Adrenal gland (tissue), 12 donors: Measurements from ENCODE around the gene KCNG3. TPM values are rescaled to one million over a fixed set of nuclear protein-coding genes. Genes with fewer than 3 reads are reported as not detected.
"Not testable (repeated sequence)": the region's sequence is repeated elsewhere in the genome, so short reads cannot be mapped to it uniquely, and the experiment has no call there.

Experiments
- DNase-seq, 7 donors: peaks; one replicate each; pipeline ENCODE4 v3.0.0-alpha.2; 2019 to 2020
- H3K27ac ChIP-seq, 5 donors: fragments of 200-600 bp; sonication (generic) in 4 of 5; 1 replicate in 3 of 5; 2 replicates in 2 of 5; pipeline versions ENCODE4 v1.5.1 to v1.8.0; 2016 to 2020; ENCODE audit warnings: mild to moderate bottlenecking in 1 of 5
- H3K27me3 ChIP-seq: fragments of 200-600 bp; 2 replicates; pipeline ENCODE4 v1.8.0; 2021
- H3K36me3 ChIP-seq, 2 donors: fragments of 200-600 bp; replicated peaks in 1 of 2; 1 replicate in 1 of 2; 2 replicates in 1 of 2; pipeline versions ENCODE4 v1.5.1 to v1.8.0; 2018 to 2022
- H3K4me1 ChIP-seq, 2 donors: fragments of 200-600 bp; replicated peaks in 1 of 2; 1 replicate in 1 of 2; 2 replicates in 1 of 2; pipeline versions ENCODE4 v1.5.1 to v1.8.0; 2018 to 2021
- H3K4me3 ChIP-seq, 4 donors: fragments of 200-600 bp; sonication (generic) in 3 of 4; one replicate each; pipeline ENCODE4 v1.5.1; 2016 to 2018
- H3K9me3 ChIP-seq, 3 donors: fragments of 200-600 bp; sonication (generic) in 1 of 3; replicated peaks in 1 of 3; 1 replicate in 2 of 3; 2 replicates in 1 of 3; pipeline versions ENCODE4 v1.5.1 to v1.8.0; 2016 to 2021
- POLR2A ChIP-seq, 2 donors: fragments of 450-650 bp; IDR thresholded peaks; one replicate each; pipeline ENCODE4 v1.6.1; 2017; ENCODE audit warnings: antibody characterized with exemption in 2 of 2, mild to moderate bottlenecking in 2 of 2, moderate library complexity in 1 of 2
- WGBS, 4 donors: extraction: QIAGEN DNeasy Blood & Tissue Kit in 2 of 4; methylation state at CpG; one replicate each; pipeline versions ENCODE4 v1.1.5 to v1.1.7; 2013 to 2017; 5-methylcytosine and 5-hydroxymethylcytosine counted together
- intact Hi-C, 2 donors: fragments of 100-400 bp; cut with DNase I; formaldehyde crosslinking; loops; one replicate each; pipeline versions ENCODE4 v1.14.1 to v1.15.0; 2022 to 2023
- polyA plus RNA-seq, 3 donors: library from polyadenylated mRNA; stranded (reverse); fragments of 200-250 nt in 2 of 3; fragments of 350-450 nt in 1 of 3; fragmentation: Illumina TruSeq in 1 of 3; extraction: RNeasy Lipid Tissue Mini Kit (QIAGEN cat#74804) in 1 of 3; gene quantifications; one replicate each; pipeline ENCODE4 v1.2.3, GENCODE V29; 2013 to 2014
- small RNA-seq, 2 donors: library from RNA; depleted of rRNA; stranded (forward); fragments of <200 nt; gene quantifications; one replicate each; pipeline ENCODE3, GENCODE V24; 2016
- total RNA-seq, 9 donors: library from RNA; depleted of rRNA in 4 of 9; stranded (reverse); fragments of >200 nt in 4 of 9; fragments of 120-200 nt in 1 of 9; fragmentation: NEBNext Ultra II Directional in 1 of 9; extraction: Animal tissue kit (Norgen Biotek cat#: 25700) in 1 of 9; gene quantifications; one replicate each; pipeline versions ENCODE4 v1.1.0 to v1.2.4, GENCODE V29; 2013 to 2023
- TF ChIP-seq, protein P1 (sequence below), 6 experiments: fragments of 450-650 bp in 4 of 6; fragments of 200-600 bp in 2 of 6; sonication (generic) in 1 of 6; IDR thresholded peaks; 1 replicate in 5 of 6; 2 replicates in 1 of 6; pipeline versions ENCODE4 v1.5.1 to v1.8.0; 2016 to 2021; ENCODE audit warnings: antibody characterized with exemption in 6 of 6, mild to moderate bottlenecking in 2 of 6, moderate library complexity in 1 of 6
- donor health status: healthy with polysubstance abuse.
- donor health status: Bipolar disorder and iron deficiency.
- donor health status: DM: yes; HTN: yes; CAD: no.
- donor health status: DM: no; HTN: no; CAD: no.
- donor health status: DM: no; HTN: no; CAD: no.
- donor health status: DM: yes; HTN: yes; CAD: no.

The KCNG3 gene
- total and polyA plus RNA-seq, 12 donors: 0.24 to 16.0 (median 2.8) TPM

DNA sequence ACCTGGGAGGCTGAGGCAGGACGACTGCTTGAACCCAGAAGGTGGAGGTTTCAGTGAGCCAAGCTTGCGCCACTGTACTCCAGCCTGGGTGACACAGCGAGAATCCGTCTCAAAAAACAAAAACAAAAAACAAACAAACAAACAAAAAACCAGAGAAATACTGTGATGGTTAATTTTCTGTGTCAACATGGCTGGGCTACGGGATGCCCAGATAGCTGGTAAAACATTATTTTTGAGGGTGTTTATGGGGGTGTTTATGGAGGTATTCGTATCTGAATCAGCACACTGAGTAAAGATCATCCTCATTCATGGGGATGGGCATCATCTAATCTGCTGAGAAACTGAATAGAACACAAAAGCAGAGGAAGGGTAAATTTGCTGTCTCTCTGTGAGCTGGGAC, 92.0 kb downstream of the KCNG3 start:
- TF ChIP-seq POLR2A (IDR thresholded peaks at IDR 0.05): no peak
- TF ChIP-seq, protein P1, sequence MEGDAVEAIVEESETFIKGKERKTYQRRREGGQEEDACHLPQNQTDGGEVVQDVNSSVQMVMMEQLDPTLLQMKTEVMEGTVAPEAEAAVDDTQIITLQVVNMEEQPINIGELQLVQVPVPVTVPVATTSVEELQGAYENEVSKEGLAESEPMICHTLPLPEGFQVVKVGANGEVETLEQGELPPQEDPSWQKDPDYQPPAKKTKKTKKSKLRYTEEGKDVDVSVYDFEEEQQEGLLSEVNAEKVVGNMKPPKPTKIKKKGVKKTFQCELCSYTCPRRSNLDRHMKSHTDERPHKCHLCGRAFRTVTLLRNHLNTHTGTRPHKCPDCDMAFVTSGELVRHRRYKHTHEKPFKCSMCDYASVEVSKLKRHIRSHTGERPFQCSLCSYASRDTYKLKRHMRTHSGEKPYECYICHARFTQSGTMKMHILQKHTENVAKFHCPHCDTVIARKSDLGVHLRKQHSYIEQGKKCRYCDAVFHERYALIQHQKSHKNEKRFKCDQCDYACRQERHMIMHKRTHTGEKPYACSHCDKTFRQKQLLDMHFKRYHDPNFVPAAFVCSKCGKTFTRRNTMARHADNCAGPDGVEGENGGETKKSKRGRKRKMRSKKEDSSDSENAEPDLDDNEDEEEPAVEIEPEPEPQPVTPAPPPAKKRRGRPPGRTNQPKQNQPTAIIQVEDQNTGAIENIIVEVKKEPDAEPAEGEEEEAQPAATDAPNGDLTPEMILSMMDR (IDR thresholded peaks at IDR 0.05): no peak
- 92 to 96% (median 95%) methylated on average over 6 of the region's 6 CpGs for WGBS, 4 donors
- Histone ChIP-seq H3K4me3 (no peak overlapping the region), H3K4me1 (no peaks in the 10 kb centered on the region), H3K36me3 (no peaks in the 10 kb centered on the region), H3K9me3 (no peaks in the 10 kb centered on the region), H3K27ac (no peak overlapping the region), H3K27me3 (no peaks in the 10 kb centered on the region)
- intact Hi-C loops: no loop called here
- no peak for DNase-seq

DNA sequence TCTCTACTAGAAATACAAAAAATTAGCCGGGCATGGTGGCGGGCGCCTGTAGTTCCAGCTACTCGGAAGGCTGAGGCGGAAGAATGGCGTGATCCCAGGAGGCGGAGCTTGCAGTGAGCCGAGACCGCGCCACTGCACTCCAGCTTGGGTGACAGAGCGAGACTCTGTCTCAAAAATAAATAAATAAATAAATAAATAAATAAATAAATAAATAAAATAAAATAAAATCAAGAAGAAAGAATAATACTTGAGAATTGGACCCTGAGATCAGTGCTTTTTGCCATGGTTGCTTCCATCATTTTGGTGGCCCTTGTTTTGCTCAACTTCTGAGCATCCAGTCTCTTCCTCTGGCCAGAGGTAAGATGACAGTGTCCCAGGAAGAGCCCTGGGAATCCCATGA, 95.7 kb downstream of the KCNG3 start:
- H3K36me3 ChIP-seq, intact Hi-C loops, H3K27ac ChIP-seq, H3K27me3 ChIP-seq, H3K4me1 ChIP-seq, H3K9me3 ChIP-seq, DNase-seq, H3K4me3 ChIP-seq: not testable (repeated sequence)
- 92 to 97% (median 95%) methylated on average over 11 of the region's 11 CpGs for WGBS, 4 donors

DNA sequence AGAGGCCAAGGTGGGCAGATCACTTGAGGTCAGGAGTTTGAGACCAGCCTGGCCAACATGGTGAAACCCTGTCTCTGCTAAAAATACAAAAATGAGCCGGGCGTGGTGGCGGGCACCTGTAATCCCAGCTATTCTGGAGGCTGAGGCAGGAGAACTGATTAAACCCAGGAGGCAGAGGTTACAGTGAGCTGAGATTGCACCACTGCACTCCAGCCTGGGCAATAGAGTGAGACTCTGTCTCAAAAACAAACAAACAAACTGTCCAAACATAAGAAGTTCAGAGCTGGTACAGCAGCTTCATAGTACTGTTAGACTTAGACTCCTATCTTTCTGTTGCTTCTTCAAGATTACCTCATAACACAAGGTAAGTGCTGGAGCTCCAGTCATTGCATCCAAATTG, 100.5 kb downstream of the KCNG3 start:
- H3K27ac ChIP-seq, intact Hi-C loops, H3K4me1 ChIP-seq, H3K4me3 ChIP-seq, H3K36me3 ChIP-seq, H3K27me3 ChIP-seq, DNase-seq, H3K9me3 ChIP-seq: not testable (repeated sequence)
- 89 to 98% (median 96%) methylated on average over 3 of the region's 3 CpGs for WGBS, 4 donors

DNA sequence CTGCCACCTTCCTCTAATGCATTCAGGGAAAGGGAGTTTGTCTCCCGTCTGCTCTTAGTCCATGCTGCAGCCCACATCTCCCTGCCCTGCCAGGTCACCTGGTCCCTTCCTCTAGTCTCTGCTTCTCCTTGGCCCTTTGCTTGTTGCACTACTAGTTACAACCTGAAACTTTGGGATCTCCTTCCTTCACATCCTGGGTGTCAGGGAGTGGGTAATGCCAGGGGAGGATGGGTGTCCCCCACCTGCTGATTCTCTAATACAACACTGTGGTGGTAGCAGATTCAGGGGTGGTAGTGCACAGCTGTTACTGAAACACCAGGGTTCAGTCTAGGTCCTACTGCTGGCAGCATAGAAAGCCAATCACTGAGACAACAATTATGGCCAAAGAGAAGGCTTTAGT, 101.6 kb downstream of the KCNG3 start:
- Histone ChIP-seq H3K4me3 (no peak overlapping the region), H3K4me1 (no peaks in the 10 kb centered on the region), H3K9me3 (no peaks in the 10 kb centered on the region), H3K27me3 (no peaks in the 10 kb centered on the region), H3K27ac (no peak overlapping the region), H3K36me3 (no peaks in the 10 kb centered on the region)
- intact Hi-C loops: no loop called here
- no peak for TF ChIP-seq POLR2A (IDR thresholded peaks at IDR 0.05)
- TF ChIP-seq, protein P1 (IDR thresholded peaks at IDR 0.05): no peak
- 88 to 100% (median 93%) methylated on average over 1 of the region's 1 CpG for WGBS, 4 donors
- DNase-seq: no peak

Small RNA genes lying within 50 kb of the gene (small RNA-seq; reads per million reads assigned to genes)
- 0 reads per million in 2 donors for gene RF00017
- gene RF00612: 0 to 0.12 reads per million in 2 donors

Other genes starting within 250 kb of the KCNG3 start
- 100 to 1,000 TPM; 185 to 446 (median 304) TPM for gene COX7A2L, start 132.8 kb downstream of the KCNG3 start, total RNA-seq
- gene COX7A2L, start 132.8 kb downstream of the KCNG3 start, polyA plus RNA-seq: 100 to 1,000 TPM; 124 to 236 (median 167) TPM
- gene MTA3, start 74.7 kb upstream of the KCNG3 start, total RNA-seq: 100 to 1,000 TPM in 2 of 9 donors, 10 to 100 TPM in 7; 51.5 to 118 (median 85.3) TPM
- 100 to 1,000 TPM; 125 to 168 (median 142) TPM for gene MTA3, start 74.7 kb upstream of the KCNG3 start, polyA plus RNA-seq